Activated CD4-positive, alpha-beta T cell treated with anti-CD3 and anti-CD28 coated beads, Interleukin-10, Interleukin-2, amounts not matched to agents 100 ng/mL and 50 ng/mL, durations not matched to agents 16 hours and 8 hours (primary cell): Measurements from ENCODE around the gene KAT6B.

Experiments used
- DNase-seq: peaks from one replicate; pipeline ENCODE4 v3.0.0-alpha.2; 2020

Gene KAT6B

GRCh38 chr10:74824184-74824899 is 2.1 kb upstream of the KAT6B start:
- peak; percentile 35 for DNase-seq

- peak; percentile 55 for DNase-seq
Measured at GRCh38 chr10:74824900-74825370, 1.5 kb upstream of the KAT6B start.

- DNase-seq = no peak
Measured at GRCh38 chr10:74825371-74826141, 844 bp upstream of the KAT6B start.

- no peak for DNase-seq
Measured at GRCh38 chr10:74827045-74827441, 643 bp downstream of the KAT6B start.

DNA sequence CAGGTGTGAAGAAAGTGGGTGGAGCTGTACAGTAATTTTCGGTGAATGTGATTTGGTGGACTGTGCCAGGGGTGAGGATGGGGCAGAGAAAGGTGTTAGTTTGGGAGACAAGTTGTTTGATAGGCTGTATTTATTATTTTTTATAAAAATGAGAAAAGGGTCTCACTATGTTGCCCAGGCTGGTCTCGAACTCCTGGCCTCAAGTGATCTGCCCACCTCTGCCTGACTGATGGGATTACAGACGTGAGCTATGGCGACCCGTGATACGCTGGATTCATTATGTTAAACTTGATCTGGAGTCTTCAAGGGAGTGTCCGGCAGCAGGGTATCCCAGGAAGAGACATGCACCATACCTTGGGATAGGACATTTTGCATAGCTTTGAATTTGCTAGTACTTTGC is 1.3 kb downstream of the KAT6B start:
- no peak for DNase-seq

DNA sequence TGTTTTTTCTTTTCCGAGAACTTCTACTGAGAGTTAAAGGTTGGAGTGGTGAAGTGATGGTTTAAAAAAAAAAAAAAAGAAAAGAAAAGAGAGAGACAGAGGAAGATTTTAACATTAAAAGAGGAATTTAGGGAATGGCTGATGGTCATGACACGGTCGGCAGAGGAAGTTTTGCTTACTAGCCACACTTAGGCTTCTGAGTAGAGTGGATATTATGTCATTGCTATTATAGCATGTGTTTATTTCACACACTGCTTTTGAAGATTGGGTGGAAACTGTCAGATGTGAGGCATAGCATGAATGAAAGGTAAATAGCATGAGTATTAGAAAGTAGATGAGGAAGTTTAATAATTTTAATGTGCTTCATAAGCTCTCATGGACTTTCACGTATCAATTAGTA is 2.5 kb downstream of the KAT6B start:
- DNase-seq = no peak

GRCh38 chr10:74831518-74832120 is 5.2 kb downstream of the KAT6B start:
- no peak for DNase-seq

DNA sequence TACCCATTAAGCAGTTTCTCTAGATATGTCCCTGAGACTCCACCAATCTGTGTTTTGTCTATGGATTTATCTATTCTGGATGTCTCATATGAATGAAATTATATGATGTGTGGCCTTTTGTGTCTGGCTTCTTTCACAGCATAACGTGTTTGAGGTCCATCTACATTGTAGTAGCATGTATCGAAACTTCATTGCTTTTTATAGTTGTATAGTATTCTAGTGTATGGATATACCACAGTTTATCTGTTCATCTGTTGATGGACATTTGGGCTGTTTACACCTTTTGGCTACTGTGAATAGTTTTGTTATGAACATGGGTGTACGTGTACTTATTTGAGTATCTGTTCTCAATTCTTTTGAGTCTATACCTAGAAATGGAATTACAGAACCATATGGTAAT is 9.6 kb downstream of the KAT6B start:
- DNase-seq = no peak

GRCh38 chr10:74836877-74837276 is 10.5 kb downstream of the KAT6B start:
- no peak for DNase-seq

GRCh38 chr10:74837743-74838142 is 11.3 kb downstream of the KAT6B start:
- no peak for DNase-seq

DNA sequence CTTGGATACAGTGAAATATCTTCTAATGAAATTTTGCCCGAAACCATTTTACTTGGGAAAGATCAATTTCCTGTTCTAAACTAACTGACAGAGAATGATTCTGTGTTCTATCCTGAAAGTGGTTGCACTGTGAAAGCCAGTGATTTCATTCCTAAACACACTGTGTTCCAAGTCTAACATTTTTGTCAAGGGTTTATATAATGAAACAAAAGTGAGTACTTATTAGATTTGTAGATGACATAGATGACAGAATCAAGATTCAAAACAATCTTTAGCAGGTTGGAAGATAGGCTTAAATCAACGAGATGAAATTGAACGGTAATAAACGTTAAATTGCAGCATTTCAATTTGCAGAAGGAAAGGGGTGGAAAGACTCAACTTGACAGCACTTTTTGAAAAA is 13.3 kb downstream of the KAT6B start:
- no peak for DNase-seq

GRCh38 chr10:74841265-74841973 is 15.0 kb downstream of the KAT6B start:
- DNase-seq = no peak

DNA sequence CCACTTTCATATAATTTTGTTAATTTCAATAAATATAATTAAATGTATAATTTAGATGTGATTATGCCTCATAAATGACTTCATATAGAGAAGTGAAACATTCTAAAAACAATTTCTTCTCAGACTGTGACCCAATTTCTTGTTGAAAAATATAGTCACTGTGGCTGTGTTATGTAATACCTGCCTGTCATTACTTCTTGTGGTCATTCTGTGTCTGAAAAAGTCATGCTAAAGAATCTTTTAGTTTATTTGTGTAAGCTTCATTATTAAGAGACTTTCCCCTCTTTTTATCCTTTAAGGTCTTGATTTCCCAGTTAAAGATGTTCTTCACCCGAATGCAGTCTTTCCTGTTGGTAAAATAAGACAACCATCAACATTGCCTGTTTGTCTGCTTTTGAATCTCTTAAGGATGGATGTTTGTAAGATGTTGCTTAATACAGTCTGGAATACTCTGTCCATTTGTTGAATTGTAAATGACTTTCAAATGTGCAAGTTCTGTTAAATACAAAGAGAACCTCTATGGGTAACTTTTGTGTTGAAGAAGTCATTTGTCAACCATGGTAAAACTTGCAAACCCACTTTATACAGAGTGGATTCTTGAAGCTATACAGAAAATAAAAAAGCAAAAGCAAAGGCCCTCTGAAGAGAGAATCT is 16.0 kb downstream of the KAT6B start:
- DNase-seq = no peak

DNA sequence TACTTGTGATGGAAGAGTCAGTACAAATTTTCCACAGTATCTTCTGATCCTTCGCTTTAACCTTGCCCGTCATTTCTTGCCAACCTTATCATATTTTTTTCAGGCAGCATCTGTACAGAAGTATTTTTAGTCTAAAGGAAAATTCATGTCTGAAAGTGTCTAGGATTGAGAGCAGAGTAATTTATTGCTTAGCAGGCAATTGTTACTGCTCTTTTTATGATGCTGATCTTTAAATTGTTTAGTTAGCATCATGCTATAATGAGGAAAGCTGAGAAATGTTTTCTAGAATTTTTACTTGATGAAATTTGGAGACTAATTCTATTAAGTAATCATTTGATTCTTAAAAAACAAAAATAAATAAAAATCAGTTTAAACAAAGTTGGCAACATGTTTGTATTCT is 20.6 kb downstream of the KAT6B start:
- DNase-seq = no peak

GRCh38 chr10:74851831-74852230 is 25.4 kb downstream of the KAT6B start:
- DNase-seq = no peak

DNA sequence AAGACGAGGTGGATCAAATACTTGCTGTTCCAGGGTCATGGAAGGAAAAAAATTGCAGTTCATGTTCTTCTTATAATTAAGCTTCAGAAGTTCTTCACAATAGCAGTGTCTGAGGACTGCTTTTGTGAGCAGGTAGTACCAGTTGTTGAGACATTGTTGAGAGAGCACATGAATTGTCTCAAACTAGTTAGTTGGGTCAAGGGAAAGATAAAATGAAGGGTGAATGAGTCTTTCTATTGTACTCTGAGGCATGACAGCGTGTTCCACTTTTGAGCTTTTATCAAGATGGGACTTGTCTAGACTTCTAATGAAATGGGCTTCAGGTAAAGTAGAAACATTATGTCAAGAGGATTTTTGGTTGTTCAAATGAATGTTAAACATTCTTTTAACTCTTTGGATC is 26.0 kb downstream of the KAT6B start:
- DNase-seq = no peak

- no peak for DNase-seq
Measured at GRCh38 chr10:74854610-74855009, 28.2 kb downstream of the KAT6B start.

DNA sequence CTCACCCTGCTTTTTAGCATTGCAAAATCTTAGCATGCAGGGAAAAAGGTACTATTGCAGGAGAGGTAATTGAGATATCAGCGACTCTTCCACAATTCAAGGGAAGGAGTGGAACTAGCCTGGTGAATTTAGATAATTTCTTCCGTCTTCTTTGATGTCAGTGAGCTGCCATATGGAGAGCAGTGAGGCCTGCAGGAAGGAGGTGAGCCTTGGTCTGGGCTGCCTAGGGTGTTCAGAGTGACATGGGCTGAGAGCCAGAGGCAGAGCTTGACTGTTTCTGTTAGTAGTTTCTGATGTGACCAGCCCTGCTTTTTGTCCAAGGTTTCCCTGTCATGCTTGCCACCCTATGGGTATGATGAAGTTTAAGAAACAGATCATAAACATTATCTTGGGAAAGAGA is 28.6 kb downstream of the KAT6B start:
- no peak for DNase-seq

GRCh38 chr10:74855439-74855838 is 29.0 kb downstream of the KAT6B start:
- no peak for DNase-seq

DNA sequence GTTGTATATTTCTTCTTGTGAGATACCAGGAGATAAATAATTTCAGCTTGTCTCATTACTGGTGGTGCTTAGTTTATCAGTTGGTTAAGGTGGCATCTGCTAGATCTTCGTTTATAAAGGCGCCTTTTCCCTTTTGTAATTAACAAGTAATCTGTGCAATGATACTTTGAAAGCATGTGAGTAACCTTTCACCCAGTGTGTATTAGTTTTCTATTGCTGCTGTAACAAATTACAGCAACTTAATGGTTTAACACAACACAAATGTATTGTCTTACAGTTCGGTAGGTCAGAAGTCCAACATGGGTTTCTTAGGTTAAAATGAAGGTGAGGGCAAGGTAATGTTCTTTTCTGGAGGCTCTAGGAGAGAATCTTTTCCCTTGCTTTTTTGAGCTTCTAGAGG is 30.5 kb downstream of the KAT6B start:
- no peak for DNase-seq

GRCh38 chr10:74857586-74857985 is 31.2 kb downstream of the KAT6B start:
- DNase-seq = no peak

DNA sequence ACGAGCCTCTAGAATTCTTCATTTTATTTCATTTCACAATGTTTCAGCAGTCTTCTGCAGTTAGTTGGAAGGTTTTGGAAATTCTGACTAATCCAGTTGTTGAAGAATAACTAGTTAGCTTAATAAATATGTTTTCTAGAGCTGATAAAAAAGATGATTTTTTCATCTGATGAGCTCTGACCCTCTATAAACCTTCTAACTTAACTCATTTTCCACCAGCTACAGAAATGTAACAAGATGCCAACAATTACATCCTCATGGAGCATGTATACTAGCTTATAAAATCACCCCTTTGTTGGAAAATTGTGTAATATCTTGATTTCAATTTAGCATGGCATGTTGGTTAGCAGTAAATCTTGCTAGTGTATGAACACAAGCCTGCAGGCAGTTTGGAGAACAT is 33.1 kb downstream of the KAT6B start:
- DNase-seq = no peak

- no peak for DNase-seq
Measured at GRCh38 chr10:74862625-74863024, 36.2 kb downstream of the KAT6B start.
